Measurements from ENCODE around the gene CCDC192. TPM values are rescaled to one million over a fixed set of nuclear protein-coding genes. Genes with fewer than 3 reads are reported as not detected.
"Not testable (repeated sequence)": the region's sequence is repeated elsewhere in the genome, so short reads cannot be mapped to it uniquely, and the experiment has no call there.

Gene CCDC192
- total RNA-seq, 4 donors from 2014 or later, result 0.70 to 3.1 (median 2.0) TPM; not detected in 1

DNA sequence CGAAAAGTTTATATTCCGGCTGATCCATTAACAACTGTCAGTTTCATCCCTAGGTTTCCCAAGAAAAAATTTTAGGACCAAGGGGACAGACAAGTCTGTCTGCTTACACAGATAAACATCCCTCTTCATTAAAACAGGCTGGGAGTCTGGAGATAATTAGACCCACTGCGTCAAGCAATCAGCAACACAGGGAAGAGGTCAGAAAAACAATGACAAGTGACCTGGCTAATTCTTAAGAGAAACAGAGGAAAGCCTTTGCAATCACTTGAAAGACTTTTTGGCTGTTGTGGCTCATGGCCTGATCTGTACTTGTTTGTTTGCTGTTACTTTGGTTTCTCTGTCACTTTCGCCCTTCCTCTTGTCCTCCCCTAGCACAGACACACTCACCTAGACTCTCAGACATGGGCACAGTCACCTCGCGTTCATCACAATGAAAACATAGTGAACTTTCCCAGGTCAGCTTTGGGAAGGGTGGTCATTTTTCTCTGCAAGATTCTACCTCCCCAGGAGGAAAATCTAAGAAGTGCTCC lies 2.9 kb upstream of the CCDC192 start:
- no peaks in the 10 kb centered on the region for H3K9me3 ChIP-seq
- peaks cover 5% of the 10 kb centered on the region for H3K4me1 ChIP-seq
- no peaks in the 10 kb centered on the region for H3K27me3 ChIP-seq
- DNase-seq (ENCODE audit: low spot score in 2 of 2), result no peak
- 70% methylated on average over 6 of the region's 6 CpGs for WGBS
- H3K4me3 ChIP-seq, result no peak overlapping the region
- no peaks in the 10 kb centered on the region for H3K36me3 ChIP-seq
- no peak overlapping the region for H3K27ac ChIP-seq
- no peak for TF ChIP-seq CTCF (IDR thresholded peaks at IDR 0.05)
- TF ChIP-seq EP300 (IDR thresholded peaks at IDR 0.05), result no peak
- TF ChIP-seq POLR2A (IDR thresholded peaks at IDR 0.05), result no peak
- TF ChIP-seq POLR2AphosphoS5 (IDR thresholded peaks at IDR 0.05), result no peak

- Histone ChIP-seq H3K36me3 (no peaks in the 10 kb centered on the region), H3K9me3 (no peaks in the 10 kb centered on the region), H3K4me3 (no peak overlapping the region), H3K4me1 (peaks cover 9% of the 10 kb centered on the region), H3K27ac (no peak overlapping the region), H3K27me3 (no peaks in the 10 kb centered on the region)
- 83% methylated on average over 2 of the region's 2 CpGs for WGBS
- no peak for TF ChIP-seq EP300 (IDR thresholded peaks at IDR 0.05)
- TF ChIP-seq POLR2AphosphoS5 (IDR thresholded peaks at IDR 0.05), result no peak
- TF ChIP-seq POLR2A (IDR thresholded peaks at IDR 0.05), result no peak
- no peak for TF ChIP-seq CTCF (IDR thresholded peaks at IDR 0.05)
- DNase-seq (ENCODE audit: low spot score in 2 of 2), result no peak
These were observed 757 bp upstream of the CCDC192 start for GRCh38 chr5:127702434-127702833.

GRCh38 chr5:127705120-127705892 lies 2.1 kb downstream of the CCDC192 start:
- Histone ChIP-seq H3K27me3 (no peaks in the 10 kb centered on the region), H3K27ac (no peak overlapping the region), H3K4me3 (no peak overlapping the region), H3K4me1 (peaks cover 9% of the 10 kb centered on the region), H3K36me3 (no peaks in the 10 kb centered on the region), H3K9me3 (no peaks in the 10 kb centered on the region)
- no peak for TF ChIP-seq EP300 (IDR thresholded peaks at IDR 0.05)
- no peak for TF ChIP-seq POLR2AphosphoS5 (IDR thresholded peaks at IDR 0.05)
- TF ChIP-seq POLR2A (IDR thresholded peaks at IDR 0.05), result no peak
- no peak for TF ChIP-seq CTCF (IDR thresholded peaks at IDR 0.05)
- WGBS, result 56% methylated on average over 4 of the region's 4 CpGs
- DNase-seq (ENCODE audit: low spot score in 2 of 2), result no peak

GRCh38 chr5:127706691-127707090 lies 3.5 kb downstream of the CCDC192 start:
- no peaks in the 10 kb centered on the region for H3K36me3 ChIP-seq
- H3K4me3 ChIP-seq, result no peak overlapping the region
- DNase-seq (ENCODE audit: low spot score in 2 of 2), result no peak
- H3K27ac ChIP-seq, result no peak overlapping the region
- no peaks in the 10 kb centered on the region for H3K27me3 ChIP-seq
- WGBS, result 43% methylated on average over 1 of the region's 1 CpG
- TF ChIP-seq POLR2AphosphoS5 (IDR thresholded peaks at IDR 0.05) (no peak), EP300 (IDR thresholded peaks at IDR 0.05) (no peak)
- H3K4me1 ChIP-seq, result peaks cover 9% of the 10 kb centered on the region
- no peaks in the 10 kb centered on the region for H3K9me3 ChIP-seq

GRCh38 chr5:127707209-127707608 lies 4.0 kb downstream of the CCDC192 start:
- H3K4me3 ChIP-seq, result no peak overlapping the region
- TF ChIP-seq POLR2A (IDR thresholded peaks at IDR 0.05), result no peak
- no peak for TF ChIP-seq EP300 (IDR thresholded peaks at IDR 0.05)
- no peak for TF ChIP-seq POLR2AphosphoS5 (IDR thresholded peaks at IDR 0.05)
- no peak for TF ChIP-seq CTCF (IDR thresholded peaks at IDR 0.05)

DNA sequence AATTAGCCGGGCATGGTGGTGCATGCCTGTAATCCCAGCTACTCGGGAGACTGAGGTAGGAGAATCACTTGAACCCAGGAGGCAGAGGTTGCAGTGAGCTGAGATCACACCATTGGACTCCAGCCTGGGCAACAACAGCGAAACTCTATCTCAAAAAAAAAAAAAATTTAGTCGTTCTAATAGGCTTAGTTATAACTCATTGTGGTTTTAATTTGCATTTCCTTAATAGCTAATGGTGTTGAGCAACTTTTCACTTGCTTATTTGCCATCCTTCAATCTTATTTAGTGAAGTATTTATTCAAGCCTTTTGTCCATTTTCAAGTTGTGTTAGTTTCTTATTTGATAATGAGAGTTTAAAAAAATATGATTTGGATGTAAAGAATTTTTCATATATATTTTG lies 9.9 kb downstream of the CCDC192 start:
- H3K4me1 ChIP-seq; H3K9me3 ChIP-seq; H3K4me3 ChIP-seq; H3K27me3 ChIP-seq; H3K36me3 ChIP-seq; H3K27ac ChIP-seq; DNase-seq (ENCODE audit: low spot score in 2 of 2): not testable (repeated sequence)
- WGBS, result 55% methylated on average over 4 of the region's 4 CpGs

More at GRCh38 chr5:127707209-127707608, 4.0 kb downstream of the CCDC192 start:
- H3K36me3 ChIP-seq, result no peaks in the 10 kb centered on the region
- H3K27me3 ChIP-seq, result no peaks in the 10 kb centered on the region
- DNase-seq (ENCODE audit: low spot score in 2 of 2), result no peak
- peaks cover 9% of the 10 kb centered on the region for H3K4me1 ChIP-seq
- H3K27ac ChIP-seq, result no peak overlapping the region
- H3K9me3 ChIP-seq, result no peaks in the 10 kb centered on the region
- 48% methylated on average over 3 of the region's 3 CpGs for WGBS

Data from suprapubic skin (tissue), 4 donors.